Fibroblast of lung (primary cell): ENCODE measurements around the gene FAM209B.

Source experiments
- EZH2 ChIP-seq: IDR thresholded peaks from 2 replicates; pipeline ENCODE4 v1.5.1; 2012; ENCODE audit warnings: low read length, control low read depth, mild to moderate bottlenecking; ENCODE audit errors: missing control alignments
- TF ChIP-seq, protein P1 (sequence below), 2 donors: IDR thresholded peaks in 1 of 2; conservative IDR thresholded peaks in 1 of 2; 1 replicate in 1 of 2; 2 replicates in 1 of 2; pipeline ENCODE4 v1.5.1; 2011 to 2012; ENCODE audit warnings: low read length in 2 of 2, control low read depth in 1 of 2, inconsistent platforms in 1 of 2, low read depth in 1 of 2, mild to moderate bottlenecking in 1 of 2

DNA sequence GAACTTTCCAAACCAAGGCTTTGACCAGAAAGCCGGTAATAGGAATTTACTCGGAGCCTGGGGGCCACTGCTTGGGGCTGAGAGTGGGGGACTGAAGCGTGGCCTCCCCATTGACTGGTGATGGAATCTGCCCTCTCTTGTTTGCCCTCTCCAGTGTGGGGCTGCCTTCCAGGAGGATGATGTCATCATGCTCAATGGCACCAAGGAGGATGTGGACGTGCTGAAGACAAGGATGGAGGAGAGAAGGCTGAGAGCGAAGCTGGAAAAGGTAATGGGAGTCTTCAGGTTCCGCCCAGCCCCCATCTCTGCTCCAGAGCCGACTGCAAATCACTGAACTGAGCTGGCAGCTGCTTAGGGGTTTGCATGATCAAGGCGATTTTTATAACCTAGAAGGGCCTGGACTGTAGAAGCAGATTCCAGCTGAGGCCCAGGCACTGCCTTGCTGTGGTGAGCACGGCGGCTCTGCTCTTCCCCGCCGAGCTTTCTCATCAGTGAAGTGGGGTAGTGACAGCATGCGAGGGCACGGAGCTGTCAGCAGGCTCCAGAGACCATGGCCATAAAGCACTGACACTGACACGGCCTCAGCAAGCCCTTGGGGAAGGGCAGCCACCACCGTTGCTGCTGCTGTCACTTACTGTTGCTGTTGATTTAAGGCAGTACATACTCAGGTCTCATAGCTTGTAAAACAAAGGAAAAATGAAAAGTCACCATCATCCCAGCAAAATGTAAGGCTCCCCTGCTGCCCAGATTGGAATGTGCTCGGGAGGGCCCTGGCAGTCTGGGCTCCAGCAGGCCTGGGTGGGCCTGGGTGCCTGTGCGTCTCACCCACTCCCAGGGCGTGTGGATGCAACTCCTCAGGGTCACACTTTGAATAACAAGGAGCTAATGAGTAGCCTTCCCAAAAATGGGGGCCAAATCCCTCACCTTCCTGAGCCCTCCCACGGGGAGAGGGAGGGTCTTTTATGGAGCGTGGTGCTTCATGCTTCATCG lies 19.6 kb upstream of the FAM209B start:
- TF ChIP-seq EZH2, result no peak
- TF ChIP-seq, protein P1, sequence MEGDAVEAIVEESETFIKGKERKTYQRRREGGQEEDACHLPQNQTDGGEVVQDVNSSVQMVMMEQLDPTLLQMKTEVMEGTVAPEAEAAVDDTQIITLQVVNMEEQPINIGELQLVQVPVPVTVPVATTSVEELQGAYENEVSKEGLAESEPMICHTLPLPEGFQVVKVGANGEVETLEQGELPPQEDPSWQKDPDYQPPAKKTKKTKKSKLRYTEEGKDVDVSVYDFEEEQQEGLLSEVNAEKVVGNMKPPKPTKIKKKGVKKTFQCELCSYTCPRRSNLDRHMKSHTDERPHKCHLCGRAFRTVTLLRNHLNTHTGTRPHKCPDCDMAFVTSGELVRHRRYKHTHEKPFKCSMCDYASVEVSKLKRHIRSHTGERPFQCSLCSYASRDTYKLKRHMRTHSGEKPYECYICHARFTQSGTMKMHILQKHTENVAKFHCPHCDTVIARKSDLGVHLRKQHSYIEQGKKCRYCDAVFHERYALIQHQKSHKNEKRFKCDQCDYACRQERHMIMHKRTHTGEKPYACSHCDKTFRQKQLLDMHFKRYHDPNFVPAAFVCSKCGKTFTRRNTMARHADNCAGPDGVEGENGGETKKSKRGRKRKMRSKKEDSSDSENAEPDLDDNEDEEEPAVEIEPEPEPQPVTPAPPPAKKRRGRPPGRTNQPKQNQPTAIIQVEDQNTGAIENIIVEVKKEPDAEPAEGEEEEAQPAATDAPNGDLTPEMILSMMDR (conservative IDR thresholded peaks at IDR 0.05 in 1 of 2, IDR thresholded peaks at IDR 0.05 in 1 of 2; ENCODE audit: low read depth in 1 of 2, low read length in 2 of 2), result no peak
